ENCODE measurements around the gene UMPS. TPM values are rescaled to one million over a fixed set of nuclear protein-coding genes. Genes with fewer than 3 reads are reported as not detected.
A peak's percentile ranks its signal among the peaks of the same experiment; 100 is the strongest.
"Not testable (repeated sequence)": the region's sequence is repeated elsewhere in the genome, so short reads cannot be mapped to it uniquely, and the experiment has no call there.

UMPS gene
- total RNA-seq, 1 donor from 2014 or later: 51.6 TPM

DNA sequence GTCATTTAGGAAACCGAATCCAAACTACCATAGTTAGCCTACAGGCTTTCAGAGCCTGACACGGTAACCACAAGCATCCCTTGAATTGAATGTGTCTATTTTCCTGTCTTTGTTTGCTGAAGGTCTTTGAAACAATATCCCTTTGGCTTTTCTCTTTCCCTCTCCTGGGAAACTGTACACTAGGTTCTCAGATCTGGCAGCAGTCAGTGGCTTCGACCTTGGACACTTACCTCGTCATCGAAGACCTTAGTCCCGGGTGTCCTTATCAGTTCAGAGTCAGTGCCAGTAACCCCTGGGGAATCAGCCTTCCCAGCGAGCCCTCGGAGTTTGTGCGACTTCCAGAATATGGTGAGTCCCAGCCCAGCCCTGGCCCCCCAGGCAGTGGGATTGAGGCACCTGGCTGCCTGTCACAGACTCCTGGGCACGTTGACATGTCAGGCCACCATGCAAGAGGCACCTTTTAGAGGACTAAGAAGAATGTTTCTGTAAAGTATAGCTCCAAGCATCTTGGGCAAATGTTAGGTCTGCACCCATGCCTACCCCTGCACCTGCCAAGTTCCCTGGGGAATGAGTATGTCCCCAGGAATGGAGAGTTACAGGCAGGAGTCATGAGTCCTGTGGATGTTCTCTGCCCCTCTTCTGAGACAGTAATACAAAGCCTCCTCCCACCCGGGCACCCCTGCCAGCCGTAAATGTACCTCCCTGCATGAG is 30.4 kb upstream of the UMPS start:
- Mint-ChIP-seq H3K27ac (no peak overlapping the region), H3K27me3 (no peaks in the 10 kb centered on the region), H3K4me3 (no peak overlapping the region), H3K9me3 (no peaks in the 10 kb centered on the region), H3K36me3 (no peaks in the 10 kb centered on the region), H3K4me1 (ENCODE audit: unreplicated experiment) (peaks cover 6% of the 10 kb centered on the region)
- no peak for TF ChIP-seq CTCF (conservative IDR thresholded peaks at IDR 0.05)
- DNase-seq (ENCODE audit: extremely low spot score, unreplicated experiment): no peak

DNA sequence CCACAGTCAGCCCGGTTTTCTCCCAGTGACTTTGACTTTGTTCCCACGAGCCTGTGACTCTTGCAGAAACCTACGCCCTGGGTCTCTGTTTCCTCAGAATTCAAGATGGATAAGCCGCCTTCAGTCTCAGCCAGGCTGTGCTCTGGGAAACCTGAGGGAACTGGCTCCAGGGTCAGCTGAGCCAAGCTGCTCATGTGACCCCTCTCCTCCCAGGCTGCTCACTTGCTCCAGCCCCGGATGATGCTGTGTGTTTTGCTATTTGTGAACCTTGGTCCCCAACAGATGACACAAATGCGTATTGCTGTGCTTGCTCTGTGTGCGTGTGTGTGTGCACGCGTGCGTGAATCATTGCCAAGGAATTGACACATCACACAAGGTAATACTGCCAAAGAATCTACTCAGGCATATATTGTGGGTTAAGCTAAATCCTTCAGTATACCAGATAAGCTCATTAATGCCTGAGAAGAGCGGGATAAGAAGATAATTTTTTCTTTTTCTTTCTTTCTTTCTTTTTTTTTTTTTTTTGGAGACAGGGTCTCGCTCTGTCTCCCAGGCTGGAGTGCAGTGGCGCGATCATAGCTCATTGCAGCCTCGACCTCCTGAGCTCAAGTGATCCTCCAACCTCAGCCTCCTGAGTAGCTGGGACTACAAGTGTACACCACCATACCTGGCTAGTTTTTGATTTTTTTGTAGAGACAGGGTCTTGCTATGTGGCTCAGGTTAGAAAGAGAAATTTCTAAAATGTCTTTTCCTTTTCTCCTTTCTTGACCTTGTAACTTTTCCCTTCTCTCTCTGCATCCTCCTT is 29.2 kb upstream of the UMPS start:
- H3K9me3 Mint-ChIP-seq: no peaks in the 10 kb centered on the region
- H3K4me1 Mint-ChIP-seq (ENCODE audit: unreplicated experiment): peaks cover 6% of the 10 kb centered on the region
- no peaks in the 10 kb centered on the region for H3K36me3 Mint-ChIP-seq
- H3K27ac Mint-ChIP-seq: peak overlapping the region; percentile 71
- H3K27me3 Mint-ChIP-seq: no peaks in the 10 kb centered on the region
- H3K4me3 Mint-ChIP-seq: no peak overlapping the region
- no peak for TF ChIP-seq CTCF (conservative IDR thresholded peaks at IDR 0.05)
- no peak for DNase-seq (ENCODE audit: extremely low spot score, unreplicated experiment)

DNA sequence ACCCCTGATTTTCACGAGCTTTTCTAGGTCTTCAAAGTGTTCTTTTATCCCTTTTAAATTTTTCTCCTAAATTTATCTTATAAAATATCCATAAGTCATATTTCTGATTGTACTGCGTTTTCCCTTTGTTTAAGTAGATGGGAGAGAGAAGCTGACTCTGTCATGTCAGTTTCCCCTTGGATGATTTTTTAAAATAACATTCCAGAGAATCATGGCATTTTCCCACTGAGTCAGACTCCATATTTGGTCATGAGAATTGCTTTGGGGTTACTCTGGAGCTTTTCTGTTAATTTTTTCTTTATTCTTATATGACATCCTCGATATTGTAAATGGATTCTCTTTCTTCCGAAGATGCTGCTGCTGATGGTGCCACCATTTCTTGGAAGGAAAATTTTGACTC is 28.6 kb upstream of the UMPS start:
- peaks cover 6% of the 10 kb centered on the region for H3K4me1 Mint-ChIP-seq (ENCODE audit: unreplicated experiment)
- H3K4me3 Mint-ChIP-seq: no peak overlapping the region
- no peak overlapping the region for H3K27ac Mint-ChIP-seq
- no peak for TF ChIP-seq CTCF (conservative IDR thresholded peaks at IDR 0.05)
- no peaks in the 10 kb centered on the region for H3K27me3 Mint-ChIP-seq
- H3K36me3 Mint-ChIP-seq: no peaks in the 10 kb centered on the region
- no peak for DNase-seq (ENCODE audit: extremely low spot score, unreplicated experiment)
- no peaks in the 10 kb centered on the region for H3K9me3 Mint-ChIP-seq

DNA sequence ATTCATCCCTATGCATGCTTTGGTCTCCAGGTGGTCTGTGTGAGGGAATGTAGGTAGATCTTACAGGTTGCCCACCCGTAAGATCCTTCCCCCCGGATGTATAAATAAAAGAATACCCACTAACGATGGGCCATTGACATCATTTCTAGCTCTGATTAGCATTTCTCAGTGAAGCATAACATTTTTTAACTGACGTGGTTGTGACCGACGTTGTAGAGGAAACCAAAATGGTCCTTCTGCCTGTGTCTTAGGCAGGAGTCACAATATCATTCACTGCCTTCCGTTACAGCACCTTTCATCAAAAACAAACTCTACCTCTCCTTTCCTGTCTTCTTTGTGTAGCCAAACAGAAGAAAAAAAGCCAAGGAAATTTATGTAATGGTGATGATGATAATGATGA is 27.3 kb upstream of the UMPS start:
- Mint-ChIP-seq H3K4me3 (no peak overlapping the region), H3K27me3 (no peaks in the 10 kb centered on the region), H3K9me3 (peaks cover 3% of the 10 kb centered on the region), H3K36me3 (peaks cover 3% of the 10 kb centered on the region), H3K4me1 (ENCODE audit: unreplicated experiment) (peaks cover 14% of the 10 kb centered on the region), H3K27ac (no peak overlapping the region)
- TF ChIP-seq CTCF (conservative IDR thresholded peaks at IDR 0.05): no peak
- no peak for DNase-seq (ENCODE audit: extremely low spot score, unreplicated experiment)

- Mint-ChIP-seq H3K27me3 (no peaks in the 10 kb centered on the region), H3K27ac (no peak overlapping the region), H3K9me3 (peaks cover 13% of the 10 kb centered on the region), H3K4me3 (no peak overlapping the region), H3K36me3 (peaks cover 11% of the 10 kb centered on the region), H3K4me1 (ENCODE audit: unreplicated experiment) (peaks cover 17% of the 10 kb centered on the region)
- no peak for TF ChIP-seq CTCF (conservative IDR thresholded peaks at IDR 0.05)
- DNase-seq (ENCODE audit: extremely low spot score, unreplicated experiment): no peak
These were observed 24.7 kb upstream of the UMPS start for GRCh38 chr3:124705552-124705951.

DNA sequence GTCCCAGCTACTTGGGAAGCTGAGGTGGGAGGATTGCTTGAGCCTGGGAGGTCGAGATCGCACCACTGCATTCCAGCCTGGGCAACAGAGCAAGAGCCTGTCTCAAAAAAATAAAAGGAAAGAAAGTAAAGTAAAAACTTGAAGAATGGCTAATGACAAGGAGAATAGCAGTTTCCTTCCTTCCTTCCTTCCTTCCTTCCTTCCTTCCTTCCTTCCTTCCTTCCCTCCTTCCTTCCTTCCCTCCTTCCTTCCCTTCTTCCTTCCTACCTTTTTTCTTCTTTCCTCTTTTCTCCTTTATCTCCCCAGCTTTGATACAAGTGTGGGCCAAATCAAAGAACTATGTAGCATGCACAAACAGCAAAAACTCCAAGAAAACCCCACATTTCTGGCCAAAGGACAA is 23.0 kb upstream of the UMPS start:
- not testable (repeated sequence) for H3K27me3 Mint-ChIP-seq; DNase-seq (ENCODE audit: extremely low spot score, unreplicated experiment)
- peaks cover 13% of the 10 kb centered on the region for H3K9me3 Mint-ChIP-seq
- H3K27ac Mint-ChIP-seq: peak overlapping the region; percentile 95
- H3K4me1 Mint-ChIP-seq (ENCODE audit: unreplicated experiment): peaks cover 17% of the 10 kb centered on the region
- H3K36me3 Mint-ChIP-seq: peaks cover 11% of the 10 kb centered on the region
- H3K4me3 Mint-ChIP-seq: peak overlapping the region; percentile 70
